ENCODE results near the gene PPM1L.

Gene PPM1L

GRCh38 chr3:161107311-161107710 lies 351.3 kb downstream of the PPM1L start:
- no peak for DNase-seq

GRCh38 chr3:161108840-161109239 lies 352.8 kb downstream of the PPM1L start:
- DNase-seq, result no peak

- DNase-seq, result no peak
Measured at GRCh38 chr3:161117646-161118045, 361.6 kb downstream of the PPM1L start.

- no peak for DNase-seq
Measured at GRCh38 chr3:161126495-161126894, 370.5 kb downstream of the PPM1L start.

Data from stimulated activated CD4-positive, alpha-beta T cell treated with anti-CD3 and anti-CD28 coated beads, Interleukin-1b, Interleukin-23, amount 100 ng/mL, for 48 hours (primary cell).